Esophagus muscularis mucosa (tissue), 4 donors: Measurements from ENCODE around the gene FRK. TPM values are rescaled to one million over a fixed set of nuclear protein-coding genes. Genes with fewer than 3 reads are reported as not detected.
"Not testable (repeated sequence)": the region's sequence is repeated elsewhere in the genome, so short reads cannot be mapped to it uniquely, and the experiment has no call there.

ENCODE experiments used
- DNase-seq: peaks from one replicate; pipeline ENCODE4 v3.0.0-alpha.2; 2017; ENCODE audit errors: extremely low spot score
- H3K27ac ChIP-seq, 4 donors: fragments of 200-600 bp; sonication (generic); replicated peaks in 1 of 4; 1 replicate in 3 of 4; 2 replicates in 1 of 4; pipeline ENCODE4 v1.5.1; 2016 to 2019; ENCODE audit warnings: mild to moderate bottlenecking in 1 of 4
- H3K27me3 ChIP-seq, 4 donors: fragments of 200-600 bp; sonication (generic); one replicate each; pipeline versions ENCODE4 v1.5.1 to v1.6.0; 2016 to 2019
- H3K36me3 ChIP-seq, 4 donors: fragments of 200-600 bp; sonication (generic); one replicate each; pipeline ENCODE4 v1.5.1; 2016 to 2019
- H3K4me1 ChIP-seq, 4 donors: fragments of 200-600 bp; sonication (generic); one replicate each; pipeline ENCODE4 v1.5.1; 2016 to 2019
- H3K4me3 ChIP-seq, 4 donors: fragments of 200-600 bp; sonication (generic); 1 replicate in 2 of 4; 2 replicates in 2 of 4; pipeline ENCODE4 v1.5.1; 2016 to 2019; ENCODE audit warnings: mild to moderate bottlenecking in 4 of 4, moderate library complexity in 1 of 4
- H3K9me3 ChIP-seq, 4 donors: fragments of 200-600 bp; sonication (generic); 1 replicate in 3 of 4; 2 replicates in 1 of 4; pipeline ENCODE4 v1.5.1; 2016 to 2019
- EP300 ChIP-seq: sonication (generic); formaldehyde crosslinking; IDR thresholded peaks from one replicate; pipeline ENCODE4 v1.6.1; 2017; ENCODE audit warnings: antibody characterized with exemption
- POLR2A ChIP-seq: fragments of 450-650 bp; IDR thresholded peaks from one replicate; pipeline ENCODE4 v1.6.1; 2017; ENCODE audit warnings: antibody characterized with exemption, moderate library complexity, mild to moderate bottlenecking, low read depth
- POLR2AphosphoS5 ChIP-seq, 2 donors: sonication (generic); formaldehyde crosslinking; IDR thresholded peaks; one replicate each; pipeline ENCODE4 v1.6.1; 2017; ENCODE audit warnings: antibody characterized with exemption in 2 of 2
- WGBS: methylation state at CpG from one replicate; pipeline ENCODE4 v1.1.5; 2018; 5-methylcytosine and 5-hydroxymethylcytosine counted together
- intact Hi-C: fragments of 100-400 bp; cut with DNase I; formaldehyde crosslinking; loops from one replicate; pipeline ENCODE4 v1.15.1; 2023
- total RNA-seq, 4 donors: library from RNA; depleted of rRNA; stranded (reverse); fragments of >200 nt; gene quantifications; one replicate each; pipeline versions ENCODE4 v1.1.0 to v1.2.1, GENCODE V29; 2016
- TF ChIP-seq, protein P1 (sequence below), 3 experiments: fragments of 200-600 bp in 2 of 3; fragments of 450-650 bp in 1 of 3; sonication (generic) in 2 of 3; IDR thresholded peaks; one replicate each; pipeline ENCODE4 v1.5.1; 2017 to 2019; ENCODE audit warnings: antibody characterized with exemption in 3 of 3, mild to moderate bottlenecking in 2 of 3, moderate library complexity in 1 of 3

The FRK gene
- total RNA-seq, 4 donors from 2014 or later, result 0.17 to 0.57 (median 0.40) TPM

DNA sequence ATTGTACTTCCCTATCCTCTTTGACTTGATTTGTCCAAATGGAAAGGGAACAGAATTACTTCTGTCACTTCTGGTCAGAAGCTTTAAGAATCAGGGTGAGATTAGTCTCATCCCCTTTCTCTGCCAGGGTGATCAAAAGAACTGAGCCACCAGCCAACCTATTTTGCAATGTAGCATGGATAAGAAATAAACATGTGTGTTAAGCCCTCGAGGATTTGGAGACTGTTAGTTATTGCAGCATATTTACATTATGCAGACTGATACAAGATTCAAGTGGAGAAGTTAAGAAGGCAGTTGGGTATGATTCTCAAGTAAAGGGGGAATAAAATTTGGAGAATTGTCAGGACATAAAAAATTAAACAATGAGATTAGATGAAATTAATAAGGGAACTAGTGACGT, 106.0 kb downstream of the FRK start:
- intact Hi-C loops, result no loop called here

DNA sequence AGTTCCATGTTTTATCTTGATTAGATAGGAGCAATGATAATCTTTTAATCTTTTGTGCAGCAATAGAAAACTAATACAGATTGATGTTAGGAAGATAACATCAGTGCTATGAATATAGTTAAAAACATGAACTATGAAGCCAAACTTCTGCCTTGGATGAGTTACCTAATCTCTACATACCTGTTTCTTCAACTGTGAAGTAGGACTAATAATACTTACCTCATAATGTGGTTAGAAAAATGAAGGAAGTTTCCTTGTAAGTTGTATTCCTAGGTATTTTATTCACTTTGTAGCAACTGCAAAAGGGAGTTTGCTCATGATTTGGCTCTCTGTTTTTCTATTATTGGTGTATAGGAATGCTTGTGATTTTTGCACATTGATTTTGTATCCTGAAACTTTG, 111.9 kb downstream of the FRK start:
- intact Hi-C loops, result no loop called here
- Histone ChIP-seq H3K36me3 (peaks cover 0 to 4% (median 0%) of the 10 kb centered on the region in 4 donors), H3K27me3 (no peaks in the 10 kb centered on the region), H3K27ac (no peak overlapping the region), H3K9me3 (peaks cover 0 to 7% (median 3%) of the 10 kb centered on the region in 4 donors), H3K4me1 (no peaks in the 10 kb centered on the region), H3K4me3 (no peak overlapping the region)
- TF ChIP-seq POLR2A (no peak), POLR2AphosphoS5 (IDR thresholded peaks at IDR 0.05) (no peak), EP300 (no peak)
- TF ChIP-seq, protein P1, sequence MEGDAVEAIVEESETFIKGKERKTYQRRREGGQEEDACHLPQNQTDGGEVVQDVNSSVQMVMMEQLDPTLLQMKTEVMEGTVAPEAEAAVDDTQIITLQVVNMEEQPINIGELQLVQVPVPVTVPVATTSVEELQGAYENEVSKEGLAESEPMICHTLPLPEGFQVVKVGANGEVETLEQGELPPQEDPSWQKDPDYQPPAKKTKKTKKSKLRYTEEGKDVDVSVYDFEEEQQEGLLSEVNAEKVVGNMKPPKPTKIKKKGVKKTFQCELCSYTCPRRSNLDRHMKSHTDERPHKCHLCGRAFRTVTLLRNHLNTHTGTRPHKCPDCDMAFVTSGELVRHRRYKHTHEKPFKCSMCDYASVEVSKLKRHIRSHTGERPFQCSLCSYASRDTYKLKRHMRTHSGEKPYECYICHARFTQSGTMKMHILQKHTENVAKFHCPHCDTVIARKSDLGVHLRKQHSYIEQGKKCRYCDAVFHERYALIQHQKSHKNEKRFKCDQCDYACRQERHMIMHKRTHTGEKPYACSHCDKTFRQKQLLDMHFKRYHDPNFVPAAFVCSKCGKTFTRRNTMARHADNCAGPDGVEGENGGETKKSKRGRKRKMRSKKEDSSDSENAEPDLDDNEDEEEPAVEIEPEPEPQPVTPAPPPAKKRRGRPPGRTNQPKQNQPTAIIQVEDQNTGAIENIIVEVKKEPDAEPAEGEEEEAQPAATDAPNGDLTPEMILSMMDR (IDR thresholded peaks at IDR 0.05), result no peak
- DNase-seq, result no peak

More for the DNA sequence above, 106.0 kb downstream of the FRK start:
- DNase-seq, result no peak
- 65% methylated on average over 2 of the region's 2 CpGs for WGBS
- H3K36me3 ChIP-seq, result no peaks in the 10 kb centered on the region
- peaks cover 0 to 7% (median 0%) of the 10 kb centered on the region in 4 donors for H3K9me3 ChIP-seq
- no peaks in the 10 kb centered on the region for H3K27me3 ChIP-seq
- no peak overlapping the region for H3K27ac ChIP-seq
- TF ChIP-seq POLR2A, result no peak
- no peak for TF ChIP-seq EP300
- TF ChIP-seq POLR2AphosphoS5 (IDR thresholded peaks at IDR 0.05), result no peak
- TF ChIP-seq, protein P1 (IDR thresholded peaks at IDR 0.05), result no peak
- no peak overlapping the region for H3K4me3 ChIP-seq
- no peaks in the 10 kb centered on the region for H3K4me1 ChIP-seq

DNA sequence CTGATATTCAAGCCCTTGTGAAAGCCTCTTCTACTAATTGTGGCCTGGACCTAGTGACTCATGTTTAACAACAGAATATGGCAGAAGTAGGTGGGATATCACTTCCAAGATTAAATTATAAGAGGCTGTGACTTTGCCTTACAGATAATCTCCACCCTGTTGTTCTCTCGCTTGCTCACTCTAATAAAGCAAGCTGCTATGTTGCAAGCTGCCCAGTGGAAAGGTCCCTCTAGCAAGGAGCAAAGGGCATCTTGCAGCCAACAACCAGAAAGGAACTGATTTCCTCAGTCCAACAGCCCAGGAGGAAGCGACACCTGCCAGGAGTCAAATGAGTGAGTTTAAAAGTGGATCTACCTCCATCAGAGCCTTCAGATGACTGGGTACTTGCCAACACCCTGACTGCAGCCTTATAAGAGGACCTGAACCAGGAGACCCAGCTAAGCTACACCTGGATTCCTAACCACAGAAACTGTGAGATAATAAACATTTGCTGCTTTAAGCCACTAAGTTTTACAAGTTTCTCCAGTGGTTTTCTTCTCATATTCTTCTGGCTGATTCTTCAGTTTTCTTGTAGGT, 112.6 kb downstream of the FRK start:
- Histone ChIP-seq H3K36me3 (peaks cover 0 to 8% (median 0%) of the 10 kb centered on the region in 4 donors), H3K9me3 (peaks cover 0 to 7% (median 3%) of the 10 kb centered on the region in 4 donors), H3K4me1 (no peaks in the 10 kb centered on the region), H3K27ac (no peak overlapping the region), H3K4me3 (no peak overlapping the region), H3K27me3 (no peaks in the 10 kb centered on the region)
- intact Hi-C loops, result no loop called here
- 85% methylated on average over 2 of the region's 2 CpGs for WGBS
- TF ChIP-seq POLR2AphosphoS5 (IDR thresholded peaks at IDR 0.05) (no peak), POLR2A (no peak)
- DNase-seq, result no peak

DNA sequence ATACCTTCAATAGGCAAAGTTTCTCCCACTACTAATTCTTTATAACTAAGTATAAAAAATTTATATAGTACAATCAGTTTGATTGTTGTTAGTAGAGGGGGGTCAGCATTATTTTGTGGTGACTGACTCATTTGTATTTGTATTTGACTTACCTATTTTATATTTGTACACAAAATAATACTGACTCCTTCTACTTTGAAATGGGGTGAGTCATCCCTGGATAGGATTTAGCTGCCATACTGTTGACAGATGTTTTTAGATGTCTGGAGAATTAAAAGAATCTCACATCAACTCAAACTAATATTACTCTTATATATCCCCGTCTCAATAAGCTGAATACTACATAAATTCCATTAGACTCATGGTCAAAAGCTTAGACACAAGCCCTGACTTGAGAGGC, 114.9 kb downstream of the FRK start:
- Histone ChIP-seq H3K9me3 (peaks cover 0 to 5% (median 0%) of the 10 kb centered on the region in 4 donors), H3K27ac (no peak overlapping the region), H3K4me3 (no peak overlapping the region), H3K27me3 (no peaks in the 10 kb centered on the region), H3K4me1 (no peaks in the 10 kb centered on the region), H3K36me3 (peaks cover 0 to 16% (median 0%) of the 10 kb centered on the region in 4 donors)
- no peak for TF ChIP-seq POLR2A
- TF ChIP-seq EP300, result no peak
- TF ChIP-seq, protein P1 (IDR thresholded peaks at IDR 0.05), result no peak
- no peak for TF ChIP-seq POLR2AphosphoS5 (IDR thresholded peaks at IDR 0.05)
- intact Hi-C loops, result no loop called here
- WGBS, result 65% methylated on average over 1 of the region's 1 CpG
- no peak for DNase-seq

DNA sequence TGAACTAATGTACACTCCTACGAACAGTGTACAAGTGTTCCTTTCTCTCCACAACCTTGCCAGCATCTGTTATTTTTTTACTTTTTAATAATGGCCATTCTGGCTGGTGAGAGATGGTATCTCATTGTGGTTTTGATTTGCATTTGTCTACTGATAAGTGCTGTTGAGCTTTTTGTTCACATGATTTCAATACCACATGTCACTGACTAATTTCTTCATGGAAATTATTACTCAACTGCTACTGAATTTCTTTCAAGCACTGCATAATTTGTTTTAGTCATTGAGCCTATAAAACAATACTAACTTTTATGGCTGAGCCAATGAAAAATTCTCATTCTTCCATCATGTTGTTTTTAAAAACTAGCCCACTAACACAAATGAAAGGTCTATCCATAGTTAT, 115.4 kb downstream of the FRK start:
- WGBS, result 92% methylated on average over 1 of the region's 1 CpG
- DNase-seq, result no peak
- Histone ChIP-seq H3K27ac (no peak overlapping the region), H3K36me3 (peaks cover 0 to 16% (median 0%) of the 10 kb centered on the region in 4 donors), H3K4me3 (no peak overlapping the region), H3K4me1 (no peaks in the 10 kb centered on the region), H3K9me3 (peaks cover 0 to 8% (median 0%) of the 10 kb centered on the region in 4 donors), H3K27me3 (no peaks in the 10 kb centered on the region)
- TF ChIP-seq, protein P1 (IDR thresholded peaks at IDR 0.05), result no peak
- TF ChIP-seq POLR2A (no peak), POLR2AphosphoS5 (IDR thresholded peaks at IDR 0.05) (no peak), EP300 (no peak)
- intact Hi-C loops, result no loop called here

DNA sequence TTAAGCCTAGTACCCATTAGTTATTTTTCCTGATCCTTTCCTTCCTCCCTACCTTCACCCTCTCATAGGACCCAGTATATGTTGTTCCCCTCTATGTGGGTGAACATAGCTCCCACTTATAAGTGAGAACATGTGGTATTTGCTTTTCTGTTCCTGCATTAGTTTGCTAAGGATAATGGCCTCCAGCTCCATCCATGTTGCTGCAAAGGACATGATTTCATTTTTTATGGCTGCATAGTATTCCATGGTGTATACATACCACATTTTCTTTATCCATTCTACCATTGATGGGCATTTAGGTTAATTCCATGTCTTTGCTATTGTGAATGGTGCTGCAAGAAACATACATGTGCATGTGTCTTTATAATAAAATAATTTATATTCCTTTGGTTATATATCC, 115.9 kb downstream of the FRK start:
- peaks cover 0 to 13% (median under 1%) of the 10 kb centered on the region in 4 donors for H3K9me3 ChIP-seq
- DNase-seq, H3K27me3 ChIP-seq, H3K4me3 ChIP-seq, intact Hi-C loops, H3K4me1 ChIP-seq, H3K27ac ChIP-seq: not testable (repeated sequence)
- H3K36me3 ChIP-seq, result peaks cover 0 to 16% (median 0%) of the 10 kb centered on the region in 4 donors

DNA sequence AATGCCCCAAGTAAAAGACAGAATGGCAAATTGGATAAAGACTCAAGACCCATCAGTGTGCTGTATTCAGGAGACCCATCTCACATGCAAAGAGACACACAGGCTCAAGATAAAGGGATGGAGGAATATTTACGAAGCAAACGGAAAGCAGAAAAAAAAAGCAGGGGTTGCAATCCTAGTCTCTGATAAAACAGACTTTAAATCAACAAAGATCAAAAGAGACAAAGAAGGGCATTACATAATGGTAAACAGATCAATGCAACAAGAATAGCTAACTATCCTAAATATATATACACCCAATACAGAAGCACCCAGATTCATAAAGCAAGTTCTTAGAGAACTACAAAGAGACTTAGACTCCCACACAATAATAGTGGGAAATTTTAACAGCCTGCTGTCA, 123.2 kb downstream of the FRK start:
- H3K36me3 ChIP-seq, H3K27me3 ChIP-seq, H3K4me1 ChIP-seq, DNase-seq, H3K4me3 ChIP-seq, H3K9me3 ChIP-seq, H3K27ac ChIP-seq, intact Hi-C loops: not testable (repeated sequence)
- 86% methylated on average over 2 of the region's 2 CpGs for WGBS
